ENCODE measurements around the gene FAM241B. TPM values are rescaled to one million over a fixed set of nuclear protein-coding genes. Genes with fewer than 3 reads are reported as not detected.

Gene FAM241B
- total and polyA plus RNA-seq, 2 of the 4 experiments (the other 2 are of a cell fraction): 0.18 to 1.4 TPM

DNA sequence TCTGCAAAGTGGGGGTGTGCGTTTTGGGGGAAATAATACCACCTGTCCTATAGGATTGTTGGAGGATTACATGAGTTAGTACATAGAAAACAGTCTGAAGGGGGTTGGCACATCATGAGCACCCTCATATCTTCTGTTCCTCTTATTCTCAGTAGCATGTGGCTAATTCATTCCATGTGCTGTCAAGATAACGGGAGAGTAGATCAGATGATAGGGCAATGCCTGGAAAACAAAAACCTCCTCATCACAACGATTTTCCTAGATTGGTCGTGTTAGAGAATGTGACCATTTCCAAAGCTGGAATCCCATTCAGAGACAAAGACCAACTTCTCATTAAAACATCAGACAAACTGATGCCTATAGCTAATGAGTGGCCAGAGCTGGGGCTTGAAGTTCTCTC, 50.6 kb downstream of the FAM241B start:
- Histone ChIP-seq H2BK20ac (ENCODE audit: low read depth, low read length) (no peak overlapping the region), H3K27me3 (ENCODE audit: control insufficient read depth, insufficient read depth, low read length) (peaks cover 78% of the 10 kb centered on the region), H3K18ac (ENCODE audit: low read depth, low read length) (no peak overlapping the region), H3K27ac (ENCODE audit: insufficient read depth, low read length) (no peak overlapping the region), H3K4ac (ENCODE audit: low read depth, low read length) (no peak overlapping the region), H4K91ac (ENCODE audit: insufficient read depth, low read depth, low read length) (no peak overlapping the region), H4K8ac (ENCODE audit: low read depth in 2 of 2, low read length in 2 of 2) (no peak overlapping the region), H3K36me3 (ENCODE audit: control insufficient read depth, insufficient read depth, low read length) (no peaks in the 10 kb centered on the region), H3K79me1 (ENCODE audit: low read depth in 1 of 2, low read length in 2 of 2) (no peaks in the 10 kb centered on the region), H3K23ac (ENCODE audit: low read depth, low read length) (no peak overlapping the region), H2AFZ (replicated peaks; ENCODE audit: low read length, poor library complexity) (no peak overlapping the region), H2AK5ac (ENCODE audit: low read depth, low read length) (no peak overlapping the region), H3K9me3 (ENCODE audit: control insufficient read depth, insufficient read depth, low read length) (peaks cover 4% of the 10 kb centered on the region; the same call in 1 of the 2 replicates), H3K4me3 (ENCODE audit: insufficient read depth, low read depth, low read length) (no peak overlapping the region), H3K4me1 (ENCODE audit: control insufficient read depth, insufficient read depth, low read length) (peaks cover 4% of the 10 kb centered on the region; the same call in 1 of the 2 replicates), H3K9me1 (ENCODE audit: insufficient read depth, low read length) (0 out of 2 replicates have a peak, but pooled peaks cover 3% of the 10 kb centered on the region), H2BK120ac (ENCODE audit: low read depth, low read length) (no peak overlapping the region), H4K5ac (ENCODE audit: low read depth, low read length) (no peak overlapping the region), H3K56ac (ENCODE audit: extremely low read depth, insufficient read depth, low read length) (no peak overlapping the region), H2AK9ac (replicated peaks; ENCODE audit: low read depth, low read length, poor library complexity) (no peak overlapping the region), H4K20me1 (ENCODE audit: insufficient read depth, low read length) (no peaks in the 10 kb centered on the region), H3K14ac (replicated peaks; ENCODE audit: low read depth, low read length) (no peak overlapping the region), H2BK15ac (ENCODE audit: low read depth, low read length) (no peak overlapping the region), H2BK5ac (ENCODE audit: low read depth, low read length, poor library complexity, severe bottlenecking) (no peak overlapping the region), H3K4me2 (ENCODE audit: low read depth, low read length) (no peak overlapping the region), H3K9ac (ENCODE audit: low read depth, low read length) (no peak overlapping the region)
- ChIA-PET POLR2A (ENCODE audit: unreplicated experiment) (no interaction called here), CTCF (no interaction called here)
- no TSS peak for BruUV-seq (replicated peaks)
- ATAC-seq (ENCODE audit: low read depth): no peak
- dilution Hi-C loops (cut with HindIII; ENCODE audit: low sequenced_read_pairs, unreplicated experiment): no loop called here
- no peak for DNase-seq
- intact Hi-C loops (cut with micrococcal nuclease): no loop called here
- TF ChIP-seq SMC3 (IDR thresholded peaks at IDR 0.05; ENCODE audit: low read depth, low read length): no peak
- TF ChIP-seq NFE2L2 (IDR thresholded peaks at IDR 0.05; ENCODE audit: low read depth, low read length): no peak
- TF ChIP-seq CEBPB (IDR thresholded peaks at IDR 0.05; ENCODE audit: low read depth, low read length): no peak
- TF ChIP-seq CHD1 (IDR thresholded peaks at IDR 0.05; ENCODE audit: low read depth, low read length): no peak
- no peak for TF ChIP-seq USF2 (IDR thresholded peaks at IDR 0.05; ENCODE audit: low read depth, low read length)
- TF ChIP-seq BHLHE40 (IDR thresholded peaks at IDR 0.05; ENCODE audit: low read depth, low read length): no peak
- no peak for TF ChIP-seq RAD21 (IDR thresholded peaks at IDR 0.05; ENCODE audit: low read length)
- TF ChIP-seq MAFK (IDR thresholded peaks at IDR 0.05; ENCODE audit: low read depth, low read length): no peak
- TF ChIP-seq RCOR1 (IDR thresholded peaks at IDR 0.05; ENCODE audit: insufficient replicate concordance, low read length): no peak
- no peak for TF ChIP-seq MXI1 (IDR thresholded peaks at IDR 0.05; ENCODE audit: borderline replicate concordance, low read depth, low read length)
- TF ChIP-seq MAZ (IDR thresholded peaks at IDR 0.05; ENCODE audit: borderline replicate concordance, low read depth, low read length): no peak
- in situ Hi-C loops (cut with MboI; ENCODE audit: low sequenced_read_pairs): no loop called here
- no CpG with 5 or more reads among the region's 4 CpGs for WGBS, 2 experiments (ENCODE audit: extremely low coverage in 2 of 2, insufficient read length in 1 of 2)

All from IMR-90 (cell line).